Measurements from ENCODE around the gene NPR1.
"Not testable (repeated sequence)": the region's sequence is repeated elsewhere in the genome, so short reads cannot be mapped to it uniquely, and the experiment has no call there.

The NPR1 gene

GRCh38 chr1:153683854-153684253, 5.4 kb downstream of the NPR1 start:
- DNase-seq, result no peak

DNA sequence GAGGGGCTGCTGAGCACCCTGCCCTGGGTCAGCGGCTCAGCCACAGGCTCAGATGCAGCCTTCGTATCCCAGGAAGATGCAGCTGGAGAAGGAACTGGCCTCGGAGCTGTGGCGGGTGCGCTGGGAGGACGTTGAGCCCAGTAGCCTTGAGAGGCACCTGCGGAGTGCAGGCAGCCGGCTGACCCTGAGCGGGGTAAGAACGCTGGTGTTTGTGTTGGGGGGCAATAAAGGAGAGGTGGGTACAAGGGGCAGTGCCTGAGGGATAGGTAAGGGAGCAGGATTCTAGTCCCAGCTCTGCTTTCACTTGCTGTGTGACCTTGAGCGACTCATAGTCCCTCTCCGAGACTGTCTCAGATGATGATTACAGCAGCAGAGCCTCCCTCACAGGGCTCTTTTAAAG, 6.4 kb downstream of the NPR1 start:
- DNase-seq, result no peak

- DNase-seq, result no peak
Observed at GRCh38 chr1:153685544-153686340, 7.3 kb downstream of the NPR1 start.

DNA sequence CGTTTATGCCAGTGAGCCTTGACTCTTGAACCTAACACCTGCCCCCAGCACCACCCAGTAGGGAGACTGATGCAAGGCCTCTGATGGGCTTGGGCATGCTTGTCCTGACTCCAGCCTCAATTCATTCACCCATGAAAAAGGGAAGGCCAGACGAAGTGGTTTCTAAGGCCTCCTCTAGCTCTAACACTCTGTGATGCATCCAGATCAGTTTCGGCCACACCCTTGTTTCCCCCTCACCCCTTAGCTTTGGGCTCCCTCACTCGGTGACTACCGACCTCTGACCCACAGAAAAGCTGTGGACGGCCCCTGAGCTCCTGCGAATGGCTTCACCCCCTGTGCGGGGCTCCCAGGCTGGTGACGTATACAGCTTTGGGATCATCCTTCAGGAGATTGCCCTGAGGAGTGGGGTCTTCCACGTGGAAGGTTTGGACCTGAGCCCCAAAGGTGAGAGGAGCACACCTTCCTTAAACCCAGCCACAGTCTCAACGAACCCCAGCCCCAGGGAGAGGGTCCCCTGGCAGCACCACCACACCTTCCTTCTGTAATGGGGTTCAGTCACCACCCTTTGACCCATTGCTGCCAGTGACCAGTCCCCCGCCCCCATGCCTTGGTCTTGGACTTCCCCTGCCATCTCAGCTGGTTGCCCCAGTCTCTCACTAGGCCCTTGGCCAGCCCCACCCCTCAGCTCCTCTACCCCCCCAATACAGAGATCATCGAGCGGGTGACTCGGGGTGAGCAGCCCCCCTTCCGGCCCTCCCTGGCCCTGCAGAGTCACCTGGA, 9.0 kb downstream of the NPR1 start:
- no peak for DNase-seq

GRCh38 chr1:153688276-153688675, 9.8 kb downstream of the NPR1 start:
- no peak for DNase-seq

GRCh38 chr1:153688736-153689328, 10.3 kb downstream of the NPR1 start:
- no peak for DNase-seq

DNA sequence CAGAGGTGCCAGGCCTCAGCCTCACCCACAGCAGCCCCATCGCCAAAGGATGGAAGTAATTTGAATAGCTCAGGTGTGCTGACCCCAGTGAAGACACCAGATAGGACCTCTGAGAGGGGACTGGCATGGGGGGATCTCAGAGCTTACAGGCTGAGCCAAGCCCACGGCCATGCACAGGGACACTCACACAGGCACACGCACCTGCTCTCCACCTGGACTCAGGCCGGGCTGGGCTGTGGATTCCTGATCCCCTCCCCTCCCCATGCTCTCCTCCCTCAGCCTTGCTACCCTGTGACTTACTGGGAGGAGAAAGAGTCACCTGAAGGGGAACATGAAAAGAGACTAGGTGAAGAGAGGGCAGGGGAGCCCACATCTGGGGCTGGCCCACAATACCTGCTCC, 15.0 kb downstream of the NPR1 start:
- no peak for DNase-seq

DNA sequence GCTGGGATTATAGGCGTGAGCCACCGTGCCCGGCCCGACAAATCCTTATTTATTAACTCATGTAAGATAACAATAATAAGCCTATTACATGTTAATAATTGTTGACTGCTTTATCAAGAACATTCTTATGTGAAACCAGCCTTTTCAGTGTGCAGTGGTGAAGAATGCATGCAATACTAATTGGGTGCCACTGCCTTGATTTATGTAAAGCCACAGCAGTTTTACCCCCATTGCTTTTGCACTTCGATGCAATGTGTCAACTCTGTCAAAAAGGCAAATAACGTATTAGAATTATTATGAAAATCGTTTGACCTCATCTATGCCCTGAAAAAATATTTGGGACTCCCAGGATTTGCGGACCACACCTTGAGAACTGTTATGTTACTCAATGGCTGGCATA, 18.3 kb downstream of the NPR1 start:
- no peak for DNase-seq

DNA sequence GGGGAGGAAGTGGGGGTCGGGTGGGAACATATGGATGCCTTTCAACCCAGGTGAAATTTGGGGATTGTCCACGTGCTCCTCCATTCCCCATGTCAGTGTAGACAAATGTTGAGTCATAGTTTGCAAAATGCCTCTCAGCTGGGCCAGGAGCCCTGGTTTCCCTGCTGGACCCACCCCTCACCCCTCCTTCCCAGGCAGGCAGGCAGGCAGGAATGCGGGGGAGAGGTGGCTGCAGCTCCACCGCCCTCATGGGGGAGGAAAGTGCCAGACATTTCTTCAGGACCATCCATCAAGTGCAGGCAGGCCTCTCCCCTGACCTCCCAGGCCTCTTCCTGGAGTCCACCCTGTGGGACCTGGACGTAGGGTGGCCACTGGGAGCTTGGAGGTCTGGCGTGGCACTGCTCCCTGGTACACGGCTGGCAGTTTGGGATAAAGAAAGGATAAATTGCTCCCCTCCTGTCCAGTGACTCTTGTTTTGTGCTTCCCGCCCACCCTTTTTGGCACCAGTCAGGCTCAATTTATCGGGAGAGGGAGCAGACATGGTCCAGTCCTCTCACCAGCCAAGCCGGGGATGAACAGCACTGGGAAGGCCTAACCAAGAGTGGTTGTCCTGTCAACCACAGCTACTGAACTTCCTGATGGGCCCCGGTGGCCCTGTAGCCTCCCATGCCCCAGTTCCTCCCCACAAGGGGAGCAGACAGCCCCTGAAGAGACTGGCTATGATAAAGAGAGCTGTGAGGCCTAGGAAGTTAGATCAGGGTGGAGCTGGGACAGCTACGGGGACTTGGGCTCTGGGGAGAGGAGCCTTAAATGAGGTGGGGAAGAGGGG, 18.9 kb downstream of the NPR1 start:
- no peak for DNase-seq

DNA sequence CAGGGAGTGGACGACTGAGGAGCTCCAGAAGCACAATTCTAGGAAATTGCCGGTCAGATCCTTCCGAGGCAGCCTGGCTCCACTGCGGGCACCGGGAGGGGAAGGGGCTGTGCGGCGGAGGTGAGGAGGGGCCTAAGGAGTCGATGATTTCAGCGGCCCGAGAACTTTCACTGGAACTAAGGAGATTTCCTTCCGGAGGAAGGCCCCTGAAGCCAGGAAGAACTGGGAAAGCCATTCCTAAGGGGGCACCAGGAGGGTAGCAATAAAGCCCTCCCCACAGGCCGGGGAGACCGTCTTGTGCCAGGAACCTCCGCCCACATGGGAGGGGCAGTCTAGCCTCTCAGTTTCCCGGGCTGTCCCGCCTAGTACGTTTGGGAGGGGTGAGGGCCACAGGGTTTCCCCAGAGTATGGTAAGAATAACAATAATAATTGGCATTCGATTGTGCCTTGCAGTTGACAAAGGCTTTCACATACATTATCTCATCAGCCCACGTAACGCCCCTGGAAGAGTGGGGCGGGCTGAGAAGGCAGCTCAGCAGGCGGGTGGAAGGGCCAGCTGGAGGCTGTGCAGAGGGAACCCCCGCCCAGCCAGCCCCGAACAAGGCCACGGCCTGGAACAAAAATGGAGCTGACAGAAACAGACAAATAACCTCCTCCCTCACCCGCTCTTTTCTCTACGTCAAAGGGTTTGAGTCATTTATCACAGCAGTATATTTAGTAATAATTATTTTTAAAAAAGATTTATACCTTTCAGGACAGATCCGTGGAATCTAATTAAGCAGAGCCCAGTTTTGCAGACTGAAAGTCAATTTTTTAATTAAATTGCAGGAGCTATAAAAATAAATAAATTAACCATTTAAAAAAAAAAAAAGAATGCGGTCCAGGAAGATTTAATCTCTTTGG, 19.8 kb downstream of the NPR1 start:
- no peak for DNase-seq

GRCh38 chr1:153698923-153699714, 20.6 kb downstream of the NPR1 start:
- no peak for DNase-seq

DNA sequence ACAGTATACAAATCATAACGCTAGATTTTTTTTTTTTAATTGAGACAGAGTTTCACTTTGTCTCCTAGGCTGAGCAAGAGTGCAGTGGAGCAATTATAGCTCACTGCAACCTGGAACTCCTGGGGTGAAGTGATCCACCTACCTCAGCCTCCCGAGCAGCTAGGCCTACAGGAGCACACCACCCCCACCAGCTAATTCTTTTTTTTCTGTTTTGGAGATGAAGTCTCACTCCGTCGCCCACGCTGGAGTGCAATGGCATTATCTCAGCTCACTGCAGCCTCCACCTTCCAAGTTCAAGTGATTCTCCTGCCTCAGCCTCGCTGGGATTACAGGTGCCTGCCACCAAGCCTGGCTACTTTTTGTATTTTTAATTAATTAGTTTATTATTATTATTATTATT, 21.3 kb downstream of the NPR1 start:
- no peak for DNase-seq

GRCh38 chr1:153705484-153705883, 27.0 kb downstream of the NPR1 start:
- no peak for DNase-seq

GRCh38 chr1:153711026-153711425, 32.5 kb downstream of the NPR1 start:
- DNase-seq, result no peak

DNA sequence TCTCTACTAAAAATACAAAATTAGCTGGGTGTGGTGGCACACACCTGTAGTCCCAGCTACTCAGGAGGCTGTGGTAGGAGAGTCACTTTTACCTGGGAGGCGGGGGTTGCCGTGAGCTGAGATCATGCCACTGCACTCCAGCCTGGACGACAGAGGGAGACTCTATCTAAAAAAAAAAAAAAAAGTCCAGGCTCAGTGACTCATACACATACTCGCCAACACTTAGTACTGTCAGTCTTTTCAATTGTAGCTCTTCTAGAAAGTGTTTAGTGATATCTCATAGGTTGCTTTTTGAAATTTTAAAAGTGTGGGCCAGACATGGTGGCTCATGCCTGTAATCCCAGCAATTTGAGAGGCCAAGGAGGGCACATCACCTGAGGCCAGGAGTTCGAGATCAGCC, 37.7 kb downstream of the NPR1 start:
- DNase-seq, result not testable (repeated sequence)

DNA sequence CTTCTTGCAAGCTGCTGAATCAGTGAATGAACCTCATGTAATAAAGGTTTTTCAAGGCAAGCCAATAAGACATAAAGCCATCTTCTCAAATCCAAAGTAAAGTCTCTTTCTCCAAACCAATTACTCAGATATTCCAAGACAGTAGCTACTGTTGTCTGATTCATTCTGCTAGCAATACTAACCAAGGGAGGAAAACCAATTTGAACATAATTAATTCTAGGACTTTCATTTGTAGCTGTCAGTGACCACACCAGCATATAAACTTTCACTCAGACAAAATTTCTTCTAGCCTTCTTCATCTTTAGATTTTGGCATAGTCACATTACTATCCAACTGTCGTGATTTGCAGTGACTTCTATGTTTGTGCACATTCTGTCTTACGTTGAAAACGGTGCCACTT, 38.8 kb downstream of the NPR1 start:
- no peak for DNase-seq

DNA sequence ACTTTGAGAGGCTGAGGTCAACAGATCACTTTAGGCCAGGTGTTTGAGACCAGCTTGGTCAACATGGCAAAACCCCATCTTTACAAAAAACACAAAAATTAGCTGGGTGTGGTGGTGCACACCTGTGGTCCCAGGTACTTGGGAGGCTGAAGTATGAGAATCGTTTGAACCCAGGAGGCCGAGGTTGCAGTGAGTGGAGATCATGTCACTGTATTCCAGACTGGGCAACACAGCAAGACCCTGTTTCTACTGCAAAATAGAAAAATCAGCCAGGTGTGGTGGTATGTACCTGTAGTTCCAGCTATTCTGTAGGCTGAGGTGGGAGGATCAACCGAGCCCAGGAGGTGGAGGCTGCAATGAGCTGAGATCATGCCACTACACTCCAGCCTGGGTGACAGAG, 45.2 kb downstream of the NPR1 start:
- DNase-seq, result no peak

- not testable (repeated sequence) for DNase-seq
Observed at GRCh38 chr1:153724634-153725033, 46.1 kb downstream of the NPR1 start.

DNA sequence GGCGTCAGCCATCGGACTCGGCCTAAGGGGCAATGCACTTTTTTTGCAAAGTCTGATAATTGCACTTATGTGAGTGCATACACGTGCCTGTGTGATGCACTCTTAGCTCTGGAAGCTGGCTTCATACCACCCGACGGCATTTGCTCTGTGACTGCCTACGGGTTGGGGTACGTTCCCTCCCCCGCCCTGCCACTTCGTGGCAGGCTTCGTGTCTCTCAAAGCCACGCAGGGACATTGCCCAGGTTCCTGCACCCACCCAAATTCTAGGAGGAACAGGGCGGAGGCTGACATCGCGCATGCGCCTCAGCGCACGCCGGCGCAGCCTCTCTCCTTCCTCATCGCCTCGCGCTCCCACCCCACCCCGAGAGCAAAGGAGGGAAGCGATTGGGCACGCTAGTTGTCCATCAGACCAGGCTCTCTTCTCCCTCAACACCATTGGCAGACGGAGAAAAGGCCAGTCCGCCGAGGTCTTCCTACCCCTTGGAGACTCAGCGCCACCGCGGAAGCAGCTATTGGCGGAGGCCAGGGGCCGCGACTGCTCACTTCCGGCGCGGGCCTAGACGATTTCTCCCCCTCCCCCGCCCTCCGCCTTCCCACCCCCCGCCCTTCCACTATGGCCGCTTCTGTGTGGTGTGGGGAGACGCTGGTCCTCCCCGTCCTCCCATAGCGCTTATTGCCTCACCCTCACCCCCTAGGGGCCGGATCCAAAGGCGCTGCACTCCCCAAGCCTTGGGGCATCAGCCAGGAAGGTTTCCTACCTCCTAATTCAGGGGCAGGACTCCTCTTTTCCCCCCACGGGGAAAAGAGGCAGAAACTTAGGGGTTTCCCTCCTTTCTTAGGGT, 49.2 kb downstream of the NPR1 start, which contains the start of gene INTS3:
Gene INTS3, plus strand, starts transcription at position 588 of the 842 bp plus-strand sequence. CDS start 585 bp downstream, outside the sequence.
- peak; percentile 100 for DNase-seq
